Stimulated activated CD8-positive, alpha-beta memory T cell treated with anti-CD3 and anti-CD28 coated beads, Interleukin-15, amount 100 ng/mL, for 4 hours (primary cell): ENCODE measurements around the gene ABCA13.
"Not testable (repeated sequence)": the region's sequence is repeated elsewhere in the genome, so short reads cannot be mapped to it uniquely, and the experiment has no call there.

Experiments
- DNase-seq, 2 donors: peaks; one replicate each; pipeline ENCODE4 v3.0.0-alpha.2; 2020; ENCODE audit warnings: low read depth in 2 of 2

The ABCA13 gene

GRCh38 chr7:48176356-48176893, 5.2 kb downstream of the ABCA13 start:
- DNase-seq: no peak

- no peak for DNase-seq
Observed at GRCh38 chr7:48177271-48177670, 6.0 kb downstream of the ABCA13 start.

GRCh38 chr7:48179496-48180030, 8.3 kb downstream of the ABCA13 start:
- DNase-seq: no peak

GRCh38 chr7:48180981-48181380, 9.7 kb downstream of the ABCA13 start:
- DNase-seq: no peak

- no peak for DNase-seq
Observed at GRCh38 chr7:48182718-48183369, 11.6 kb downstream of the ABCA13 start.

- no peak for DNase-seq
Observed at GRCh38 chr7:48183370-48183743, 12.1 kb downstream of the ABCA13 start.

GRCh38 chr7:48183965-48184364, 12.7 kb downstream of the ABCA13 start:
- DNase-seq: no peak

- no peak for DNase-seq
Observed at GRCh38 chr7:48188776-48189520, 17.7 kb downstream of the ABCA13 start.

GRCh38 chr7:48192996-48193395, 21.7 kb downstream of the ABCA13 start:
- no peak for DNase-seq

GRCh38 chr7:48193421-48193820, 22.2 kb downstream of the ABCA13 start:
- no peak for DNase-seq

GRCh38 chr7:48200946-48201589, 29.8 kb downstream of the ABCA13 start:
- not testable (repeated sequence) for DNase-seq

- DNase-seq: not testable (repeated sequence)
Observed at GRCh38 chr7:48202916-48203315, 31.7 kb downstream of the ABCA13 start.

- no peak for DNase-seq
Observed at GRCh38 chr7:48207155-48207675, 36.0 kb downstream of the ABCA13 start.

GRCh38 chr7:48209004-48209600, 37.8 kb downstream of the ABCA13 start:
- no peak for DNase-seq

GRCh38 chr7:48213226-48213625, 42.0 kb downstream of the ABCA13 start:
- no peak for DNase-seq

- no peak for DNase-seq
Observed at GRCh38 chr7:48217266-48217665, 46.0 kb downstream of the ABCA13 start.

- no peak for DNase-seq
Observed at GRCh38 chr7:48217753-48218152, 46.5 kb downstream of the ABCA13 start.

- no peak for DNase-seq
Observed at GRCh38 chr7:48224042-48224441, 52.8 kb downstream of the ABCA13 start.

- DNase-seq: no peak
Observed at GRCh38 chr7:48225101-48225500, 53.8 kb downstream of the ABCA13 start.

- DNase-seq: no peak
Observed at GRCh38 chr7:48237354-48237753, 66.1 kb downstream of the ABCA13 start.

GRCh38 chr7:48242846-48243245, 71.6 kb downstream of the ABCA13 start:
- no peak for DNase-seq

GRCh38 chr7:48244864-48245271, 73.6 kb downstream of the ABCA13 start:
- no peak for DNase-seq
